Naive thymus-derived CD4-positive, alpha-beta T cell (primary cell): ENCODE results near the gene ITGB2. TPM values are rescaled to one million over a fixed set of nuclear protein-coding genes. Genes with fewer than 3 reads are reported as not detected.

ENCODE experiments used
- ATAC-seq: fragments of 150-1000 bp; cut with Tn5 transposase; 2 replicates; pipeline ENCODE4 v1.10.0; 2021; ENCODE audit warnings: mild to moderate bottlenecking, moderate library complexity
- CTCF ChIA-PET: fragments of 350-600 bp; sonication (Branson Sonifier 250); formaldehyde crosslinking; loops from one replicate; lab custom pipeline; 2021; ENCODE audit warnings: antibody characterized with exemption; lab: Charles Lee
- POLR2A ChIA-PET: fragments of 350-600 bp; sonication (Branson Sonifier 250); formaldehyde crosslinking; loops from one replicate; lab custom pipeline; 2021; ENCODE audit warnings: antibody characterized with exemption, inconsistent platforms; lab: Charles Lee
- DNase-seq, 9 donors: peaks; one replicate each; pipeline versions ENCODE4 v3.0.0 to v3.0.0-alpha.2; 2020 to 2022; ENCODE audit warnings: mixed read lengths in 1 of 9
- H3K27ac ChIP-seq: one replicate; pipeline ENCODE4 v1.7.0; 2013; ENCODE audit warnings: mild to moderate bottlenecking, low read depth, low read length, moderate library complexity
- H3K27me3 ChIP-seq, 2 donors: one replicate each; pipeline ENCODE4 v1.7.0; 2013; ENCODE audit warnings: low read length in 2 of 2, mild to moderate bottlenecking in 2 of 2, moderate library complexity in 2 of 2; ENCODE audit not compliant: control insufficient read depth in 2 of 2, insufficient read depth in 2 of 2
- H3K36me3 ChIP-seq, 3 experiments: 1 replicate in 2 of 3; 2 replicates in 1 of 3; pipeline ENCODE4 v1.7.0; 2013; ENCODE audit warnings: low read length in 3 of 3, mild to moderate bottlenecking in 3 of 3, moderate library complexity in 1 of 3; ENCODE audit not compliant: insufficient read depth in 3 of 3, control insufficient read depth in 2 of 3
- H3K4me1 ChIP-seq, 2 donors: one replicate each; pipeline ENCODE4 v1.7.0; 2013; ENCODE audit warnings: low read length in 2 of 2, mild to moderate bottlenecking in 2 of 2, moderate library complexity in 1 of 2; ENCODE audit not compliant: control insufficient read depth in 2 of 2, insufficient read depth in 2 of 2
- H3K4me3 ChIP-seq: 2 replicates; pipeline ENCODE4 v1.7.0; 2013; ENCODE audit warnings: mild to moderate bottlenecking, low read length
- H3K9me3 ChIP-seq, 3 experiments: 1 replicate in 2 of 3; 2 replicates in 1 of 3; pipeline ENCODE4 v1.7.0; 2013; ENCODE audit warnings: low read length in 3 of 3; ENCODE audit not compliant: control insufficient read depth in 2 of 3
- H3K27ac Mint-ChIP-seq, 9 donors: one replicate each; pipeline ENCODE4 v1.8.0; 2020 to 2022; ENCODE audit warnings: mixed read lengths in 9 of 9, mild to moderate bottlenecking in 8 of 9, moderate library complexity in 5 of 9, inconsistent platforms in 2 of 9
- H3K27me3 Mint-ChIP-seq, 5 donors: one replicate each; pipeline ENCODE4 v1.8.0; 2021 to 2022; ENCODE audit warnings: mixed read lengths in 5 of 5, mild to moderate bottlenecking in 1 of 5
- H3K36me3 Mint-ChIP-seq, 5 donors: one replicate each; pipeline ENCODE4 v1.8.0; 2020 to 2022; ENCODE audit warnings: mixed read lengths in 5 of 5, mild to moderate bottlenecking in 3 of 5, inconsistent platforms in 1 of 5
- H3K4me1 Mint-ChIP-seq, 7 donors: one replicate each; pipeline ENCODE4 v1.8.0; 2020 to 2022; ENCODE audit warnings: mixed read lengths in 7 of 7, mild to moderate bottlenecking in 3 of 7, inconsistent platforms in 1 of 7
- H3K4me3 Mint-ChIP-seq, 10 donors: one replicate each; pipeline ENCODE4 v1.8.0; 2020 to 2022; ENCODE audit warnings: mild to moderate bottlenecking in 10 of 10, mixed read lengths in 10 of 10, moderate library complexity in 6 of 10, inconsistent platforms in 2 of 10
- H3K9me3 Mint-ChIP-seq, 11 donors: one replicate each; pipeline ENCODE4 v1.8.0; 2020 to 2022; ENCODE audit warnings: mixed read lengths in 11 of 11, mild to moderate bottlenecking in 4 of 11, inconsistent platforms in 1 of 11, moderate library complexity in 1 of 11
- intact Hi-C, 2 donors: fragments of 100-400 bp; cut with micrococcal nuclease; formaldehyde crosslinking; loops; one replicate each; pipeline ENCODE4 v1.15.1; 2023
- polyA plus RNA-seq, 2 donors: library from polyadenylated mRNA; unstranded; fragments of 300-500 nt; fragmentation: Illumina TruSeq; gene quantifications; one replicate each; pipeline ENCODE4 v1.2.3, GENCODE V29; 2021
- total RNA-seq, 6 experiments: library from RNA in 5 of 6; stranded (reverse) in 5 of 6; gene quantifications; 1 replicate in 5 of 6; 2 replicates in 1 of 6; pipeline ENCODE4 v1.2.3 and lab custom pipeline; 2021 to 2026

ITGB2 gene
- total and polyA plus RNA-seq, 7 experiments from 2014 or later, result 280 to 877 (median 459) TPM

DNA sequence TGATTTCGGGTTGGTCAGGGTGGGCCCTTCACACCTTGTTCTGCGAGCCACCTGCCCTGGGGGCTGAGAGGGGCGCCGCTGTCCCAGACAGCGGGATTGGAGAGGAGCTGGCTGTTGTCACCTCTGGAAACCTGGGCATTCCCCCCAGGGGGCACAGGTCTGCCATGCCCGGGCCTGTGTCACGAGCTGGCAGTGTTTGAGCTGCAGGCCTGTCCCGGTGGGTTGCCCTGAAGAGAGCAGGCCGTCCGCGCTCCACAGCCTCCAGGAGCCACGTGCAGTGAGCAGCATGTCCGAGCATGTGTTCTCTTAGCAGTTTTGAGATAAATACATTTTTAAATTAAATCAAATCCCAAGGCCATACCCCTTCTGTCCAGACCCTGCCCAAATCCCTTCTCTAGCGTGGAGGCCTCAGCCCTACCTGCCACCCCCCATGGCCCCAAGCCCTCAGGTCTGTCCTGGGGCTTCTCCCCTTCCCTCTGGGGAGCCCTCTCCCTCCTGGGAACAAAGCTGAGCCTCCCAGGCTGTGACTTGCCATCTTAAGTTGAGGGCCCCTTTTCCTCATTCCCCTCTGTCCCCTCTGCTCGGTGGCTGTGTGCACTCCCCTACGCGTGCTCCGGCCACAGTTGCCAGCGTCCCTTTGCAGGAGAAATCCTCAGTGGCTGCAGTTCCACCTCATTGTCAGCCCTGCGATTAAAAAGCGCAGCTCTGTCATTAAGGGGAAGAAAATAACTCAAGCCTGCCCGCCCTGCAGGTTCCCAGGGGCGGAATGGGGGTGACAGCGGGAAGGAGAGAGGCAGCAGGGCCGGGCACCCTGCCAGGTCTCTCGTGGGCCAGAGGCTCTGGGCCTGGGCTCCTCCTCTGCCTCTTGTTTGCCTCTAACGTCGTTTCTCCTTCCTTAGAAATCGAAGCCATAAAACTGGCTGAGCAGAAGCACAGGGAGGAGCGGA is 45.7 kb upstream of the ITGB2 start:
- intact Hi-C loops, result no loop called here
- DNase-seq, result no peak
- no peaks in the 10 kb centered on the region for H3K27me3 ChIP-seq
- H3K9me3 Mint-ChIP-seq, result no peaks in the 10 kb centered on the region
- POLR2A ChIA-PET, result interaction anchor here (1.1 kb wide), 1 partner anchor 73 kb away, joined by 3 read pairs; no protein-coding TSS in a partner anchor
- H3K4me3 ChIP-seq, result no peak overlapping the region
- peaks cover 0 to 30% (median 9%) of the 10 kb centered on the region in 5 donors for H3K36me3 Mint-ChIP-seq
- peaks cover 0 to 29% (median 3%) of the 10 kb centered on the region in 3 experiments for H3K36me3 ChIP-seq
- no peaks in the 10 kb centered on the region for H3K9me3 ChIP-seq
- peaks cover 14 to 34% of the 10 kb centered on the region in 2 donors for H3K4me1 ChIP-seq
- H3K27ac ChIP-seq, result no peak overlapping the region
- no peak overlapping the region for H3K27ac Mint-ChIP-seq
- CTCF ChIA-PET, result interaction anchor here (0.5 to 1.3 kb wide), 2 partner anchors 163 to 172 kb away, joined by 3 to 4 read pairs; no protein-coding TSS in a partner anchor
- no peaks in the 10 kb centered on the region for H3K27me3 Mint-ChIP-seq
- H3K4me1 Mint-ChIP-seq, result peaks cover 38 to 64% (median 54%) of the 10 kb centered on the region in 7 donors
- peak overlapping the region in 7 of 10 donors; percentile 12 to 81 (median 62) for H3K4me3 Mint-ChIP-seq
- no peak for ATAC-seq

DNA sequence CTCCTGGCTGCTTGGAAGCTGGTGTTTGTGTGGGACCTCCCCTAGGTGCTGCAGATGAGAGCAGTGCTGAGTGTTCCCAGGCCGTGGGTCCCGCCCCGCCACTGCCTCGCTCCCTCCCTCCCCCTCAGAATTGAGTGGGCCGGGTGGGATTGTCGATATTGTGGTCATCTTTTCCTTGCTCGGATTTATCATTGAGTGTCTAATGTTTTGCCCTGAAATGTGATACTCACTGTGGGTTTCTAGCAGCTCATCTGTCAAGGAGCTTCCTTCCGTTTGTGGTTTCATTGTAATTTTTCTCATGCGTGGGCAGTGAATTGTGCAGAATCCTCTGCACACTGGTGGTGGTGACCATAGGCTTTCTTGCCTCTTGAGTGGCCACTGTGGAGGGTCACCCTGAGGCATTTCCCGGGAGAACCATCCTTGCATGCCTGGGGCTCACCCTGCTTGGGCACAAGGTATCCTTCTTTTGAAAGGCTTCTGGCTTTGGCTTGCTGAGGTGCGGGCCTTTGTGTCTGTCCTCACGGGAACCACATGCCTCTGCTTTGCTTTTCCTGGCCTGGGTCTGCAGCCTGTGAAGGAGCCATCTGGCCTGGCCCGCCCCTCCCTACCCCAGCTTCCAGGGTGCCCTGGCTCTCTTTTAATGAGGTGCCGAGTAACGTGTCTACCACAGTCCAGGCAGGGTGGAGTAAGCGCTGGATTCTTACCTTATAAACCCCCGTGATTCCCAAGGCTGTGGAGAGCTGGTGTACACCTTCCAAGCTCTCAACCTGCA is 44.7 kb upstream of the ITGB2 start:
- peak overlapping the region; percentile 54 to 81 (median 71) for H3K4me3 Mint-ChIP-seq
- Histone ChIP-seq H3K27ac (no peak overlapping the region), H3K4me1 (peaks cover 14 to 34% of the 10 kb centered on the region in 2 donors), H3K9me3 (no peaks in the 10 kb centered on the region), H3K36me3 (peaks cover 0 to 32% (median 4%) of the 10 kb centered on the region in 3 experiments), H3K27me3 (no peaks in the 10 kb centered on the region), H3K4me3 (peak overlapping the region; percentile 32)
- intact Hi-C loops, result no loop called here
- no peaks in the 10 kb centered on the region for H3K9me3 Mint-ChIP-seq
- ATAC-seq (peak; percentile 44), DNase-seq (peak in 5 of 9 donors; percentile 18 to 51 (median 21))
- H3K27ac Mint-ChIP-seq, result peak overlapping the region in 5 of 9 donors; percentile 0 to 52 (median 8)
- no peaks in the 10 kb centered on the region for H3K27me3 Mint-ChIP-seq
- H3K36me3 Mint-ChIP-seq, result peaks cover 0 to 38% (median 12%) of the 10 kb centered on the region in 5 donors
- POLR2A ChIA-PET, result no interaction called here
- CTCF ChIA-PET, result interaction anchor here (1.1 to 1.3 kb wide), 2 partner anchors 163 to 173 kb away, joined by 3 to 4 read pairs; no protein-coding TSS in a partner anchor
- H3K4me1 Mint-ChIP-seq, result peaks cover 38 to 63% (median 54%) of the 10 kb centered on the region in 7 donors

- CTCF ChIA-PET, result interaction anchor here (1.0 to 2.8 kb wide), 2 partner anchors 15 to 164 kb away, joined by 3 to 9 read pairs; no protein-coding TSS in a partner anchor
- POLR2A ChIA-PET, result interaction anchor here (0.7 to 1.2 kb wide), 2 partner anchors 23 to 51 kb away, joined by 3 read pairs; no protein-coding TSS in a partner anchor
- H3K27me3 ChIP-seq, result no peaks in the 10 kb centered on the region
- H3K27ac ChIP-seq, result no peak overlapping the region
- no peak for ATAC-seq
- Mint-ChIP-seq H3K27me3 (no peaks in the 10 kb centered on the region), H3K9me3 (no peaks in the 10 kb centered on the region), H3K4me1 (peaks cover 31 to 54% (median 45%) of the 10 kb centered on the region in 7 donors), H3K4me3 (peak overlapping the region in 5 of 10 donors; percentile 12 to 77 (median 50)), H3K36me3 (peaks cover 0 to 33% (median 12%) of the 10 kb centered on the region in 5 donors), H3K27ac (peak overlapping the region in 1 of 9 donors; percentile 57)
- peaks cover 0 to 42% (median 7%) of the 10 kb centered on the region in 3 experiments for H3K36me3 ChIP-seq
- H3K4me1 ChIP-seq, result peaks cover 14 to 34% of the 10 kb centered on the region in 2 donors
- DNase-seq, result no peak
- intact Hi-C loops, result no loop called here
- H3K4me3 ChIP-seq, result no peak overlapping the region
- H3K9me3 ChIP-seq, result no peaks in the 10 kb centered on the region
Observed at GRCh38 chr21:44964381-44964780, 43.7 kb upstream of the ITGB2 start.

DNA sequence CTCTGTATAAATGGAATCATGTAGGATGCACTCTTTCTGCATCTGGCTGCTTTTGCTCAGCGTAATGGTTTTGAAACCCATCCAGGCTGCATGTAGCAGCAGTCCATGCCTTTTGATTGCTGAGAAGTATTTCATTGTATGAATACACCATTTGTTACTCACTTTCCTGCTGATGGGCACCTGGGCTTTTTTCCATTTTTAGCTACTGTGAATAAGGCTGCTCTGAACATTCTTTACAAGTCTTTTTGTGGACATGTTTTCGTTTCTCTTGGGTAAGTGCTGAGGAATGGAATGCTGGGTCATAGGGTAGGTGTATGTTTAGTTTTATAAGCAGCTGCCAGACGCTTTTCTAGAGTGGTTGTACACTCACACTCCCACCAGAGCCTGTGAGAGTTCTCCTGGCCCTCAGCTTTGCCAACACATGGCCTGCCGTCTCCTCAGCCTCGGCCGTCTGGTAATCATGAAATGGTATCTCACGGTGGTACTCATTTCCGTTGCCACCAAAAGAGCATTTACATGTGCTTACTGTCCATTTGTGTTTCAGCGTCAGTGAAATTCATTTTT is 41.8 kb upstream of the ITGB2 start:
- peaks cover 28 to 42% (median 38%) of the 10 kb centered on the region in 7 donors for H3K4me1 Mint-ChIP-seq
- Histone ChIP-seq H3K36me3 (peaks cover 0 to 50% (median 6%) of the 10 kb centered on the region in 3 experiments), H3K27me3 (no peaks in the 10 kb centered on the region), H3K4me3 (no peak overlapping the region), H3K9me3 (no peaks in the 10 kb centered on the region), H3K4me1 (peaks cover 14 to 28% of the 10 kb centered on the region in 2 donors), H3K27ac (no peak overlapping the region)
- POLR2A ChIA-PET, result no interaction called here
- intact Hi-C loops, result no loop called here
- H3K36me3 Mint-ChIP-seq, result peaks cover 0 to 36% (median 12%) of the 10 kb centered on the region in 5 donors
- no peak overlapping the region for H3K4me3 Mint-ChIP-seq
- no peaks in the 10 kb centered on the region for H3K9me3 Mint-ChIP-seq
- H3K27ac Mint-ChIP-seq, result peak overlapping the region in 1 of 9 donors; percentile 4
- CTCF ChIA-PET, result interaction anchor here (1.1 to 2.8 kb wide), 2 partner anchors 13 to 176 kb away, joined by 4 to 9 read pairs; no protein-coding TSS in a partner anchor
- no peak for DNase-seq
- H3K27me3 Mint-ChIP-seq, result no peaks in the 10 kb centered on the region
- no peak for ATAC-seq

DNA sequence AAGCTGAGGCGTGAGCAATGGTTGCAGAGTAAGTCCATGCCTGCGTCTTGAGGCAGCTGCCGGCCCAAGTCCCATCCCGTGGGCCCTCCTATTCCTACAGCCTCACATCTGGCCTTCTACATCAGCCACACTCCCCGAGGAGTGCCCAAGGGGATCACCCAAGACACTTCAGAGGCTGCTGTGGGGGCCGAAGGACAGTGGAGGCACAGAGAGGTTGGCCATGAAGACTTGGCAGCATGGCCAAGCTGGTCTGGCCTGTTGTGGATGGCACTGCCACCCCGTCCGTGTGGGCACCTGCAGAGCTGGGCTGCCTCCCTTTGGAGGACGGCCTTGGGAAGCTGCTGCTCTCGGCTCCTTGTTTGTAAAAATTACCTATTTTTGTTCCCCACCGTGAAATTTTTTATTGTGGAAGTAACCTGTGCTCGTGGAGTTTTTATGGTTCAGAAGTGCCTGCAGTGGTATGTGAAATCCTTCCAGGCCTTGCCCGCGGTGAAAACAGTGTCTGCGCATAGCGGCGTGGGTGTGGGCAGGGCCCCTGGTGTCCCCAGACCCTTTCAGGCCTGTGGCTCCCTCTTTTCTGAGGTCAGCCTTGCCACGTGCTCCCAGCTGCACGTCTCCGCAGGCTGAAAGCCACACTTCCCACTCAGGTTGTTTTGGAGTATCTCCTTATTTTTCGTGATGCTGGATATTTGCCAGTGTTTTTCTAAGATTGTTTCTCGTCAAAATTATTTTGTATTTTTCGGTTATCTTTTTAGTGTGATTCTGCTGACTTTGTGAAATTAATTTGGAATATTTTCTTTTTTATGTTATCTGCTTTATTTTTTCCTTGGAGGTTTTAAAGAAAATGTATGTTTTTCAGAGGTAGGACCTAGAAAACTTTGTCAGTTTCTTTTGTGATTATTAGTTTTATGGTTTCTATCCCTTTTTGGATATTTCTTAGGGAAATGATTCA is 39.7 kb upstream of the ITGB2 start:
- CTCF ChIA-PET, result no interaction called here
- H3K27me3 ChIP-seq, result no peaks in the 10 kb centered on the region
- POLR2A ChIA-PET, result no interaction called here
- ATAC-seq, result no peak
- no peaks in the 10 kb centered on the region for H3K9me3 ChIP-seq
- H3K27ac Mint-ChIP-seq, result no peak overlapping the region
- H3K4me3 Mint-ChIP-seq, result no peak overlapping the region
- no peaks in the 10 kb centered on the region for H3K9me3 Mint-ChIP-seq
- intact Hi-C loops, result no loop called here
- H3K4me1 ChIP-seq, result peaks cover 9% of the 10 kb centered on the region in 2 donors
- H3K4me1 Mint-ChIP-seq, result peaks cover 21 to 33% (median 25%) of the 10 kb centered on the region in 7 donors
- H3K36me3 Mint-ChIP-seq, result peaks cover 0 to 46% (median 18%) of the 10 kb centered on the region in 5 donors
- no peak for DNase-seq
- H3K27me3 Mint-ChIP-seq, result no peaks in the 10 kb centered on the region
- H3K4me3 ChIP-seq, result no peak overlapping the region
- no peak overlapping the region for H3K27ac ChIP-seq
- H3K36me3 ChIP-seq, result peaks cover 0 to 63% (median 4%) of the 10 kb centered on the region in 3 experiments
